Measurements from ENCODE around the gene RAB18. TPM values are rescaled to one million over a fixed set of nuclear protein-coding genes. Genes with fewer than 3 reads are reported as not detected.

RAB18 gene
- total and polyA plus RNA-seq, 2 experiments from 2014 or later: 35.5 to 77.2 TPM

- no peaks in the 10 kb centered on the region for H3F3A ChIP-seq (replicated peaks; ENCODE audit: low read depth)
- ATAC-seq (no peak), DNase-seq (ENCODE audit: low spot score) (no peak)
- H3K27me3 ChIP-seq (ENCODE audit: insufficient read depth): no peaks in the 10 kb centered on the region
- H2AFZ ChIP-seq: no peak overlapping the region
- Mint-ChIP-seq H3K27me3 (ENCODE audit: insufficient read depth, low read depth, poor library complexity) (no peaks in the 10 kb centered on the region), H3K9me3 (no peaks in the 10 kb centered on the region), H3K4me3 (no peak overlapping the region), H3K4me1 (peaks cover 17% of the 10 kb centered on the region), H3K36me3 (ENCODE audit: low read depth) (peaks cover 5% of the 10 kb centered on the region; the same call in 2 of the 3 replicates), H3K27ac (no peak overlapping the region)
- H3K4me2 ChIP-seq: no peak overlapping the region
- H4K20me1 ChIP-seq (replicated peaks; ENCODE audit: insufficient read depth): no peaks in the 10 kb centered on the region
- no peaks in the 10 kb centered on the region for H3K9me2 ChIP-seq (ENCODE audit: insufficient read depth)
- no peak overlapping the region for H3K4me3 ChIP-seq
- H3K79me2 ChIP-seq (replicated peaks; ENCODE audit: insufficient read depth): peaks cover 13% of the 10 kb centered on the region; the same call in 1 of the 2 replicates
- H3K36me3 ChIP-seq (ENCODE audit: insufficient read depth): no peaks in the 10 kb centered on the region
- TF ChIP-seq REST (IDR thresholded peaks at IDR 0.05; ENCODE audit: unreplicated experiment): no peak
- no peak for TF ChIP-seq POLR2AphosphoS5 (IDR thresholded peaks at IDR 0.05; ENCODE audit: low read depth)
- TF ChIP-seq JUNB (IDR thresholded peaks at IDR 0.05; ENCODE audit: unreplicated experiment): no peak
- TF ChIP-seq STAT1 (IDR thresholded peaks at IDR 0.05; ENCODE audit: unreplicated experiment): no peak
- TF ChIP-seq, protein P1, sequence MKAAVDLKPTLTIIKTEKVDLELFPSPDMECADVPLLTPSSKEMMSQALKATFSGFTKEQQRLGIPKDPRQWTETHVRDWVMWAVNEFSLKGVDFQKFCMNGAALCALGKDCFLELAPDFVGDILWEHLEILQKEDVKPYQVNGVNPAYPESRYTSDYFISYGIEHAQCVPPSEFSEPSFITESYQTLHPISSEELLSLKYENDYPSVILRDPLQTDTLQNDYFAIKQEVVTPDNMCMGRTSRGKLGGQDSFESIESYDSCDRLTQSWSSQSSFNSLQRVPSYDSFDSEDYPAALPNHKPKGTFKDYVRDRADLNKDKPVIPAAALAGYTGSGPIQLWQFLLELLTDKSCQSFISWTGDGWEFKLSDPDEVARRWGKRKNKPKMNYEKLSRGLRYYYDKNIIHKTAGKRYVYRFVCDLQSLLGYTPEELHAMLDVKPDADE (IDR thresholded peaks at IDR 0.05): no peak
- TF ChIP-seq EZH2 (IDR thresholded peaks at IDR 0.05; ENCODE audit: low read depth, unreplicated experiment): no peak
- no peak for TF ChIP-seq ZNF331 (CRISPR knock-in tag; IDR thresholded peaks at IDR 0.05; ENCODE audit: low read depth)
- no peak for TF ChIP-seq ZNF114 (CRISPR knock-in tag; IDR thresholded peaks at IDR 0.05)
- TF ChIP-seq NANOG (IDR thresholded peaks at IDR 0.05; ENCODE audit: borderline replicate concordance): no peak
- no peak overlapping the region for H3K27ac ChIP-seq (ENCODE audit: low read depth)
- 0 out of 2 replicates have a peak, but pooled peaks cover 4% of the 10 kb centered on the region for H3K4me1 ChIP-seq (ENCODE audit: insufficient read depth)
Observed at GRCh38 chr10:27534161-27534700, 30.1 kb downstream of the RAB18 start.

DNA sequence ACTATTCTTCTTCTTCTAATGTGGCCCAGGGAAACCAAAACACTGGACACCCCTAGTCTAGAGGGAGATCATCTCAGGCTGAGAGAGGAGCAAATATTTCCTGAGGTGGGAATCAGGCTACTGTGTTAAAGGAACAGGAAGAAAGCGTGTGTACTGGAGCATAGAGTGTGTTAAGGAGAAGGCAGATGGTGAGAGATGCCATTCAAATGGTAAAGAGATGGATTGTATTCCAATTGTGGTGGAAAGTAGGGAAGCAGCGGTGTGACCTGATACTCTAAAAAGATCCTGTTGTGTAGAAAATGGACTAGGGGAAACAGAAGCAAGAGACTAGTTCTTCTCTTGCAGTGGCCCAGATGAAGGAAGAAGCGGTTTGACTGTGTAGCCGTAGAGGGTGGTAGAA lies 31.2 kb downstream of the RAB18 start:
- Mint-ChIP-seq H3K36me3 (ENCODE audit: low read depth) (peaks cover 5% of the 10 kb centered on the region; the same call in 2 of the 3 replicates), H3K4me1 (peaks cover 12% of the 10 kb centered on the region; the same call in 2 of the 3 replicates), H3K27ac (no peak overlapping the region), H3K27me3 (ENCODE audit: insufficient read depth, low read depth, poor library complexity) (no peaks in the 10 kb centered on the region), H3K4me3 (no peak overlapping the region), H3K9me3 (no peaks in the 10 kb centered on the region)
- Histone ChIP-seq H3K9me2 (ENCODE audit: insufficient read depth) (no peaks in the 10 kb centered on the region), H3K79me2 (replicated peaks; ENCODE audit: insufficient read depth) (peaks cover 6% of the 10 kb centered on the region; the same call in 1 of the 2 replicates), H2AFZ (no peak overlapping the region), H3K27ac (ENCODE audit: low read depth) (0 out of 2 replicates have a peak overlapping the region, but pooled peaks have one; percentile 46), H4K20me1 (replicated peaks; ENCODE audit: insufficient read depth) (no peaks in the 10 kb centered on the region), H3K4me3 (no peak overlapping the region), H3K4me1 (ENCODE audit: insufficient read depth) (0 out of 2 replicates have a peak, but pooled peaks cover 4% of the 10 kb centered on the region), H3K36me3 (ENCODE audit: insufficient read depth) (no peaks in the 10 kb centered on the region), H3K4me2 (peak overlapping the region; percentile 39; the same call in 1 of the 2 replicates), H3K27me3 (ENCODE audit: insufficient read depth) (no peaks in the 10 kb centered on the region), H3F3A (replicated peaks; ENCODE audit: low read depth) (no peaks in the 10 kb centered on the region)
- peak; percentile 43 for DNase-seq (ENCODE audit: low spot score)
- ATAC-seq: peak; percentile 79
- TF ChIP-seq ZNF331 (CRISPR knock-in tag; IDR thresholded peaks at IDR 0.05; ENCODE audit: low read depth) (no peak), STAT1 (IDR thresholded peaks at IDR 0.05; ENCODE audit: unreplicated experiment) (no peak), JUNB (IDR thresholded peaks at IDR 0.05; ENCODE audit: unreplicated experiment) (no peak), EZH2 (IDR thresholded peaks at IDR 0.05; ENCODE audit: low read depth, unreplicated experiment) (no peak), REST (IDR thresholded peaks at IDR 0.05; ENCODE audit: unreplicated experiment) (no peak), CREB1 (CRISPR knock-in tag; IDR thresholded peaks at IDR 0.05; ENCODE audit: low read depth) (no peak)
- TF ChIP-seq, protein P1 (IDR thresholded peaks at IDR 0.05): no peak
